GM23338 (cell line): Measurements from ENCODE around the gene FSTL3. TPM values are rescaled to one million over a fixed set of nuclear protein-coding genes. Genes with fewer than 3 reads are reported as not detected.

Source experiments
- ATAC-seq: fragments of 200-7000 bp; cut with Tn5 transposase; 3 replicates; pipeline ENCODE4 v1.9.1; 2020
- DNase-seq: peaks from one replicate; pipeline ENCODE4 v3.0.0-alpha.2; 2015; ENCODE audit warnings: low spot score
- H2AFZ ChIP-seq: fragments of 200-600 bp; sonication (generic); 2 replicates; pipeline ENCODE4 v1.8.0; 2016; ENCODE audit warnings: antibody characterized with exemption, mild to moderate bottlenecking, moderate library complexity
- H3F3A ChIP-seq: fragments of 200-600 bp; sonication (generic); replicated peaks from 2 replicates; pipeline ENCODE4 v1.8.0; 2017; ENCODE audit warnings: antibody characterized with exemption, mixed run types, low read depth
- H3K27ac ChIP-seq: fragments of 200-600 bp; sonication (generic); 2 replicates; pipeline ENCODE4 v1.6.1; 2016; ENCODE audit warnings: low read depth
- H3K27me3 ChIP-seq: fragments of 200-600 bp; sonication (generic); 2 replicates; pipeline ENCODE4 v1.8.0; 2016; ENCODE audit warnings: mild to moderate bottlenecking, mixed run types, moderate library complexity; ENCODE audit not compliant: insufficient read depth
- H3K36me3 ChIP-seq: fragments of 200-600 bp; sonication (generic); 2 replicates; pipeline ENCODE4 v1.8.0; 2016; ENCODE audit warnings: mild to moderate bottlenecking; ENCODE audit not compliant: insufficient read depth
- H3K4me1 ChIP-seq: fragments of 200-600 bp; sonication (generic); 2 replicates; pipeline ENCODE4 v1.8.0; 2016; ENCODE audit warnings: mild to moderate bottlenecking, moderate library complexity; ENCODE audit not compliant: insufficient read depth
- H3K4me2 ChIP-seq: fragments of 200-600 bp; sonication (generic); 2 replicates; pipeline ENCODE4 v1.7.1; 2017; ENCODE audit warnings: mixed run types
- H3K4me3 ChIP-seq: fragments of 200-600 bp; sonication (generic); 2 replicates; pipeline ENCODE4 v1.6.1; 2016; ENCODE audit warnings: mixed run types
- H3K79me2 ChIP-seq: fragments of 200-600 bp; sonication (generic); replicated peaks from 2 replicates; pipeline ENCODE4 v1.8.0; 2017; ENCODE audit warnings: mild to moderate bottlenecking; ENCODE audit not compliant: insufficient read depth
- H3K9me2 ChIP-seq: fragments of 200-600 bp; sonication (generic); 2 replicates; pipeline ENCODE4 v1.8.0; 2017; ENCODE audit not compliant: insufficient read depth
- H4K20me1 ChIP-seq: fragments of 200-600 bp; sonication (generic); replicated peaks from 2 replicates; pipeline ENCODE4 v1.8.0; 2017; ENCODE audit warnings: mild to moderate bottlenecking; ENCODE audit not compliant: insufficient read depth
- H3K27ac Mint-ChIP-seq: 2 replicates; pipeline ENCODE4 v1.8.0; 2020; ENCODE audit warnings: inconsistent platforms, mild to moderate bottlenecking, moderate library complexity, mixed read lengths
- H3K27me3 Mint-ChIP-seq: 3 replicates; pipeline ENCODE4 v1.8.0; 2022; ENCODE audit warnings: low read depth, mild to moderate bottlenecking, moderate library complexity, mixed read lengths, inconsistent platforms; ENCODE audit not compliant: insufficient read depth, poor library complexity
- H3K36me3 Mint-ChIP-seq: 3 replicates; pipeline ENCODE4 v1.8.0; 2021; ENCODE audit warnings: low read depth, mild to moderate bottlenecking, inconsistent platforms, moderate library complexity, mixed read lengths
- H3K4me1 Mint-ChIP-seq: 3 replicates; pipeline ENCODE4 v1.8.0; 2020; ENCODE audit warnings: mild to moderate bottlenecking, inconsistent platforms, mixed read lengths
- H3K4me3 Mint-ChIP-seq: 3 replicates; pipeline ENCODE4 v1.8.0; 2021; ENCODE audit warnings: moderate library complexity, mild to moderate bottlenecking, inconsistent platforms, mixed read lengths
- H3K9me3 Mint-ChIP-seq: 3 replicates; pipeline ENCODE4 v1.8.0; 2020; ENCODE audit warnings: moderate library complexity, mild to moderate bottlenecking, inconsistent platforms, mixed read lengths
- EZH2 ChIP-seq: fragments of 200-600 bp; sonication (generic); IDR thresholded peaks from one replicate; pipeline ENCODE4 v1.8.0; 2017; ENCODE audit warnings: antibody characterized with exemption, mild to moderate bottlenecking, low read depth; ENCODE audit not compliant: unreplicated experiment
- EZH2phosphoT487 ChIP-seq: fragments of 200-600 bp; sonication (generic); IDR thresholded peaks from one replicate; pipeline ENCODE4 v1.8.1; 2018; ENCODE audit warnings: antibody characterized with exemption; ENCODE audit not compliant: unreplicated experiment
- JUNB ChIP-seq: IDR thresholded peaks from one replicate; pipeline ENCODE4 v1.6.1; 2016; ENCODE audit warnings: antibody characterized with exemption; ENCODE audit not compliant: unreplicated experiment
- POLR2AphosphoS5 ChIP-seq: IDR thresholded peaks from 2 replicates; pipeline ENCODE4 v1.6.1; 2016; ENCODE audit warnings: antibody characterized with exemption, low read depth
- STAT1 ChIP-seq: IDR thresholded peaks from one replicate; pipeline ENCODE4 v1.6.1; 2016; ENCODE audit warnings: antibody characterized with exemption; ENCODE audit not compliant: unreplicated experiment
- ZNF114 ChIP-seq: fragments of 250-450 bp; sonication (Bioruptor Pico); IDR thresholded peaks from 2 replicates; pipeline ENCODE4 v1.5.0; 2020; ENCODE audit warnings: mild to moderate bottlenecking, moderate library complexity
- ZNF331 ChIP-seq: fragments of 250-450 bp; sonication (Bioruptor Pico); IDR thresholded peaks from 2 replicates; pipeline ENCODE4 v1.5.0; 2020; ENCODE audit warnings: low read depth, mild to moderate bottlenecking, moderate library complexity
- polyA plus RNA-seq: library from polyadenylated mRNA; unstranded; fragments of >200 nt; fragmentation: Nextera tagmentation; extraction: Ambion mirVana; gene quantifications from 2 replicates; pipeline ENCODE4 v1.2.1, GENCODE V29; 2016
- total RNA-seq: library from RNA; depleted of rRNA; stranded (reverse); fragments of >200 nt; shearing (Covaris generic); gene quantifications from 2 replicates; pipeline ENCODE4 v1.2.3, GENCODE V29; 2014
- TF ChIP-seq, protein P1 (sequence below): fragments of 250-450 bp; sonication (Bioruptor Pico); IDR thresholded peaks from 2 replicates; pipeline ENCODE4 v1.5.0; 2020; ENCODE audit warnings: mild to moderate bottlenecking, moderate library complexity
- TF ChIP-seq, protein P2 (sequence below): IDR thresholded peaks from 2 replicates; pipeline ENCODE4 v1.6.1; 2016; ENCODE audit warnings: antibody characterized with exemption

Gene FSTL3
- total and polyA plus RNA-seq, 2 experiments from 2014 or later, result 3.1 to 10.1 TPM

DNA sequence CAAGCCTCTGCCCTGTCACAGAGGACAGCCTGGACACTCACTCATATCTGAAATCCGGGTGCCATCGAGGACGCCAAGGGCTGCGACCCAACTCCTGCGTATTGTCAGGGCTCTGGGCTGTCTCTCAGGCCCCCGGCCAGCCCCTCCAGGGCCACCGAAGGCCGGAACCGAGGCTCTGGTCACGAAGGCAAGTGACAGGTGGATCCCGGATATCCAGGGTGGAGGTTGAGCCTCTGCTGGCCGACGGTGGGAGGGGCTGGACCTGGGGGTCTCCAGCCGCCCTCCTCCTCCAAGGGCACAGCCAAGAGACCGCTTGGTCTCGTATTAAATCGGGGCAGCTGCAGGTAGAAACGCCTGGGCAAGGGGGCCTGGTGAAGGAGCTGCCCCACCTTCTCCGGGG, 18.6 kb upstream of the FSTL3 start:
- no peaks in the 10 kb centered on the region for H3K9me2 ChIP-seq
- H2AFZ ChIP-seq, result no peak overlapping the region
- Mint-ChIP-seq H3K36me3 (peaks cover 15% of the 10 kb centered on the region), H3K4me1 (peaks cover 13% of the 10 kb centered on the region), H3K9me3 (no peaks in the 10 kb centered on the region), H3K27me3 (peaks cover 8% of the 10 kb centered on the region), H3K27ac (no peak overlapping the region), H3K4me3 (no peak overlapping the region)
- no peak overlapping the region for H3K4me3 ChIP-seq
- TF ChIP-seq, protein P1, sequence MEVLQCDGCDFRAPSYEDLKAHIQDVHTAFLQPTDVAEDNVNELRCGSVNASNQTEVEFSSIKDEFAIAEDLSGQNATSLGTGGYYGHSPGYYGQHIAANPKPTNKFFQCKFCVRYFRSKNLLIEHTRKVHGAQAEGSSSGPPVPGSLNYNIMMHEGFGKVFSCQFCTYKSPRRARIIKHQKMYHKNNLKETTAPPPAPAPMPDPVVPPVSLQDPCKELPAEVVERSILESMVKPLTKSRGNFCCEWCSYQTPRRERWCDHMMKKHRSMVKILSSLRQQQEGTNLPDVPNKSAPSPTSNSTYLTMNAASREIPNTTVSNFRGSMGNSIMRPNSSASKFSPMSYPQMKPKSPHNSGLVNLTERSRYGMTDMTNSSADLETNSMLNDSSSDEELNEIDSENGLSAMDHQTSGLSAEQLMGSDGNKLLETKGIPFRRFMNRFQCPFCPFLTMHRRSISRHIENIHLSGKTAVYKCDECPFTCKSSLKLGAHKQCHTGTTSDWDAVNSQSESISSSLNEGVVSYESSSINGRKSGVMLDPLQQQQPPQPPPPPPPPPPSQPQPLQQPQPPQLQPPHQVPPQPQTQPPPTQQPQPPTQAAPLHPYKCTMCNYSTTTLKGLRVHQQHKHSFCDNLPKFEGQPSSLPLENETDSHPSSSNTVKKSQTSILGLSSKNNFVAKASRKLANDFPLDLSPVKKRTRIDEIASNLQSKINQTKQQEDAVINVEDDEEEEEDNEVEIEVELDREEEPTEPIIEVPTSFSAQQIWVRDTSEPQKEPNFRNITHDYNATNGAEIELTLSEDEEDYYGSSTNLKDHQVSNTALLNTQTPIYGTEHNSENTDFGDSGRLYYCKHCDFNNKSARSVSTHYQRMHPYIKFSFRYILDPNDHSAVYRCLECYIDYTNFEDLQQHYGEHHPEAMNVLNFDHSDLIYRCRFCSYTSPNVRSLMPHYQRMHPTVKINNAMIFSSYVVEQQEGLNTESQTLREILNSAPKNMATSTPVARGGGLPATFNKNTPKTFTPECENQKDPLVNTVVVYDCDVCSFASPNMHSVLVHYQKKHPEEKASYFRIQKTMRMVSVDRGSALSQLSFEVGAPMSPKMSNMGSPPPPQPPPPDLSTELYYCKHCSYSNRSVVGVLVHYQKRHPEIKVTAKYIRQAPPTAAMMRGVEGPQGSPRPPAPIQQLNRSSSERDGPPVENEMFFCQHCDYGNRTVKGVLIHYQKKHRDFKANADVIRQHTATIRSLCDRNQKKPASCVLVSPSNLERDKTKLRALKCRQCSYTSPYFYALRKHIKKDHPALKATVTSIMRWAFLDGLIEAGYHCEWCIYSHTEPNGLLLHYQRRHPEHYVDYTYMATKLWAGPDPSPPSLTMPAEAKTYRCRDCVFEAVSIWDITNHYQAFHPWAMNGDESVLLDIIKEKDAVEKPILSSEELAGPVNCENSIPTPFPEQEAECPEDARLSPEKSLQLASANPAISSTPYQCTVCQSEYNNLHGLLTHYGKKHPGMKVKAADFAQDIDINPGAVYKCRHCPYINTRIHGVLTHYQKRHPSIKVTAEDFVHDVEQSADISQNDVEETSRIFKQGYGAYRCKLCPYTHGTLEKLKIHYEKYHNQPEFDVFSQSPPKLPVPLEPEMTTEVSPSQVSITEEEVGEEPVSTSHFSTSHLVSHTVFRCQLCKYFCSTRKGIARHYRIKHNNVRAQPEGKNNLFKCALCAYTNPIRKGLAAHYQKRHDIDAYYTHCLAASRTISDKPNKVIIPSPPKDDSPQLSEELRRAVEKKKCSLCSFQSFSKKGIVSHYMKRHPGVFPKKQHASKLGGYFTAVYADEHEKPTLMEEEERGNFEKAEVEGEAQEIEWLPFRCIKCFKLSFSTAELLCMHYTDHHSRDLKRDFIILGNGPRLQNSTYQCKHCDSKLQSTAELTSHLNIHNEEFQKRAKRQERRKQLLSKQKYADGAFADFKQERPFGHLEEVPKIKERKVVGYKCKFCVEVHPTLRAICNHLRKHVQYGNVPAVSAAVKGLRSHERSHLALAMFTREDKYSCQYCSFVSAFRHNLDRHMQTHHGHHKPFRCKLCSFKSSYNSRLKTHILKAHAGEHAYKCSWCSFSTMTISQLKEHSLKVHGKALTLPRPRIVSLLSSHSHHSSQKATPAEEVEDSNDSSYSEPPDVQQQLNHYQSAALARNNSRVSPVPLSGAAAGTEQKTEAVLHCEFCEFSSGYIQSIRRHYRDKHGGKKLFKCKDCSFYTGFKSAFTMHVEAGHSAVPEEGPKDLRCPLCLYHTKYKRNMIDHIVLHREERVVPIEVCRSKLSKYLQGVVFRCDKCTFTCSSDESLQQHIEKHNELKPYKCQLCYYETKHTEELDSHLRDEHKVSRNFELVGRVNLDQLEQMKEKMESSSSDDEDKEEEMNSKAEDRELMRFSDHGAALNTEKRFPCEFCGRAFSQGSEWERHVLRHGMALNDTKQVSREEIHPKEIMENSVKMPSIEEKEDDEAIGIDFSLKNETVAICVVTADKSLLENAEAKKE, result no peak
- TF ChIP-seq EZH2 (no peak), STAT1 (no peak), JUNB (no peak), ZNF114 (CRISPR knock-in tag) (no peak), POLR2AphosphoS5 (no peak), EZH2phosphoT487 (no peak), ZNF331 (CRISPR knock-in tag) (no peak)
- TF ChIP-seq, protein P2, sequence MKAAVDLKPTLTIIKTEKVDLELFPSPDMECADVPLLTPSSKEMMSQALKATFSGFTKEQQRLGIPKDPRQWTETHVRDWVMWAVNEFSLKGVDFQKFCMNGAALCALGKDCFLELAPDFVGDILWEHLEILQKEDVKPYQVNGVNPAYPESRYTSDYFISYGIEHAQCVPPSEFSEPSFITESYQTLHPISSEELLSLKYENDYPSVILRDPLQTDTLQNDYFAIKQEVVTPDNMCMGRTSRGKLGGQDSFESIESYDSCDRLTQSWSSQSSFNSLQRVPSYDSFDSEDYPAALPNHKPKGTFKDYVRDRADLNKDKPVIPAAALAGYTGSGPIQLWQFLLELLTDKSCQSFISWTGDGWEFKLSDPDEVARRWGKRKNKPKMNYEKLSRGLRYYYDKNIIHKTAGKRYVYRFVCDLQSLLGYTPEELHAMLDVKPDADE, result no peak
- H3K79me2 ChIP-seq, result peaks cover 100% of the 10 kb centered on the region
- no peak overlapping the region for H3K27ac ChIP-seq
- H3K27me3 ChIP-seq, result no peaks in the 10 kb centered on the region
- H3K36me3 ChIP-seq, result no peaks in the 10 kb centered on the region
- H3F3A ChIP-seq, result peaks cover 5% of the 10 kb centered on the region; the same call in 1 of the 2 replicates
- peaks cover 52% of the 10 kb centered on the region for H4K20me1 ChIP-seq
- ATAC-seq, result no peak
- H3K4me2 ChIP-seq, result no peak overlapping the region
- DNase-seq, result no peak
- peaks cover 6% of the 10 kb centered on the region for H3K4me1 ChIP-seq
